Measurements from ENCODE around the gene GCGR. TPM values are rescaled to one million over a fixed set of nuclear protein-coding genes. Genes with fewer than 3 reads are reported as not detected.

GCGR gene
- total RNA-seq: 1 to 10 TPM in 1 of 2 donors, under 1 TPM in 1; 0.52 to 5.3 TPM

- no peak within 1 kb of the TSS for H3K4me3 ChIP-seq
Observed at GRCh38 chr17:81803728-81804558, at the start of gene GCGR. Gene GCGR (plus strand): TSS chr17:81804150. CDS start chr17:81809019, 4,869 bp downstream.

GRCh38 chr17:81792675-81793615 is 11.0 kb upstream of the GCGR start:
- no peaks in the 10 kb centered on the region for H3K4me1 ChIP-seq
- WGBS, 2 donors: 71 to 74% methylated on average over 8 of the region's 8 CpGs
- no peak overlapping the region for H3K27ac ChIP-seq
- no peaks in the 10 kb centered on the region for H3K36me3 ChIP-seq (replicated peaks in 1 of 2; ENCODE audit: insufficient read depth in 1 of 2, low read depth in 2 of 2)
- no peak for ATAC-seq
- no peak for TF ChIP-seq POLR2A (IDR thresholded peaks at IDR 0.05)
- no peak for TF ChIP-seq CTCF (IDR thresholded peaks at IDR 0.05)
- H3K4me3 ChIP-seq: no peak overlapping the region
- H3K9me3 ChIP-seq: no peaks in the 10 kb centered on the region
- DNase-seq: no peak
- intact Hi-C loops (cut with DNase I): no loop called here
- no peaks in the 10 kb centered on the region for H3K27me3 ChIP-seq

More at GRCh38 chr17:81803728-81804558, at the start of gene GCGR:
- Histone ChIP-seq H3K27me3 (peaks cover 4 to 42% of the 10 kb centered on the region in 2 donors), H3K4me1 (peaks cover 22% of the 10 kb centered on the region), H3K9me3 (no peaks in the 10 kb centered on the region), H3K27ac (no peak within 1 kb of the TSS), H3K36me3 (replicated peaks in 1 of 2; ENCODE audit: insufficient read depth in 1 of 2, low read depth in 2 of 2) (no peaks in the 10 kb centered on the region)
- intact Hi-C loops (cut with DNase I): no loop called here
- TF ChIP-seq CTCF (IDR thresholded peaks at IDR 0.05): no peak
- TF ChIP-seq POLR2A (IDR thresholded peaks at IDR 0.05): no peak
- 3% methylated on average over 77 of the region's 110 CpGs; no CpG with 5 or more reads in 1 of the 2 donors for WGBS, 2 donors
- no peak for DNase-seq
- peak; percentile 24 for ATAC-seq

- H3K36me3 ChIP-seq (replicated peaks in 1 of 2; ENCODE audit: insufficient read depth in 1 of 2, low read depth in 2 of 2): no peaks in the 10 kb centered on the region
- H3K4me1 ChIP-seq: no peaks in the 10 kb centered on the region
- H3K4me3 ChIP-seq: no peak overlapping the region
- TF ChIP-seq POLR2A (IDR thresholded peaks at IDR 0.05) (no peak), CTCF (IDR thresholded peaks at IDR 0.05) (no peak)
- no peak for DNase-seq
- H3K9me3 ChIP-seq: no peaks in the 10 kb centered on the region
- H3K27ac ChIP-seq: no peak overlapping the region
- no peaks in the 10 kb centered on the region for H3K27me3 ChIP-seq
- ATAC-seq: no peak
- WGBS, 2 donors: 79 to 88% methylated on average over 3 of the region's 3 CpGs
- intact Hi-C loops (cut with DNase I): no loop called here
Observed at GRCh38 chr17:81794074-81794476, 9.9 kb upstream of the GCGR start.

GRCh38 chr17:81794509-81794908 is 9.4 kb upstream of the GCGR start:
- H3K4me3 ChIP-seq: no peak overlapping the region
- H3K27ac ChIP-seq: no peak overlapping the region
- TF ChIP-seq POLR2A (IDR thresholded peaks at IDR 0.05) (no peak), CTCF (IDR thresholded peaks at IDR 0.05) (no peak)
- no peaks in the 10 kb centered on the region for H3K27me3 ChIP-seq
- H3K4me1 ChIP-seq: no peaks in the 10 kb centered on the region
- H3K36me3 ChIP-seq (replicated peaks in 1 of 2; ENCODE audit: insufficient read depth in 1 of 2, low read depth in 2 of 2): no peaks in the 10 kb centered on the region
- ATAC-seq: peak; percentile 18
- 45 to 46% methylated on average over 4 to 8 of the region's 8 CpGs for WGBS, 2 donors
- intact Hi-C loops (cut with DNase I): no loop called here
- no peak for DNase-seq
- H3K9me3 ChIP-seq: no peaks in the 10 kb centered on the region

Data from body of pancreas (tissue), 4 donors.